ENCODE results near the gene DECR2. TPM values are rescaled to one million over a fixed set of nuclear protein-coding genes. Genes with fewer than 3 reads are reported as not detected.
A peak's percentile ranks its signal among the peaks of the same experiment; 100 is the strongest.

The DECR2 gene
- total and polyA plus RNA-seq, 2 of the 13 experiments (the other 11 are each of a cell fraction or from before 2014, with no cell fraction given), result 36.3 to 44.6 TPM

GRCh38 chr16:405548-406506 is 4.1 kb downstream of the DECR2 start (continued):
- TF ChIP-seq ZNF318 (CRISPR knock-in tag; IDR thresholded peaks at IDR 0.05) (0 out of 2 replicates have a peak, but pooled peaks have one; percentile 32), ZFAT (CRISPR knock-in tag; conservative IDR thresholded peaks at IDR 0.05) (no peak), ZNF563 (CRISPR knock-in tag; IDR thresholded peaks at IDR 0.05) (no peak; the same call in 1 of the 2 replicates), PLRG1 (conservative IDR thresholded peaks at IDR 0.05) (no peak), PRDM4 (CRISPR knock-in tag; IDR thresholded peaks at IDR 0.05; ENCODE audit: borderline replicate concordance) (no peak), RAD21 (CRISPR knock-in tag; IDR thresholded peaks at IDR 0.05) (peak; percentile 9; the same call in 1 of the 2 replicates), ZNF20 (CRISPR knock-in tag; IDR thresholded peaks at IDR 0.05) (no peak), HCFC1 (IDR thresholded peaks at IDR 0.05; ENCODE audit: low read depth, low read length) (no peak), ZNF367 (CRISPR knock-in tag; IDR thresholded peaks at IDR 0.05; ENCODE audit: borderline replicate concordance) (no peak), ZNF784 (CRISPR knock-in tag; IDR thresholded peaks at IDR 0.05; ENCODE audit: borderline replicate concordance) (no peak), ZFP62 (CRISPR knock-in tag; IDR thresholded peaks at IDR 0.05) (no peak), MNT (IDR thresholded peaks at IDR 0.05) (peak; percentile 73), PTBP1 (IDR thresholded peaks at IDR 0.05; ENCODE audit: low read depth, low read length, poor library complexity, severe bottlenecking) (no peak), IKZF1 (IDR thresholded peaks at IDR 0.05) (no peak), SIN3B (IDR thresholded peaks at IDR 0.05; ENCODE audit: low read length) (no peak), ZNF253 (CRISPR knock-in tag; IDR thresholded peaks at IDR 0.05; ENCODE audit: borderline replicate concordance) (no peak)

Measured in HepG2 (cell line).